Esophagus muscularis mucosa (tissue), 3 donors: Measurements from ENCODE around the gene PTBP2.

Source experiments
- POLR2A ChIP-seq: fragments of 450-650 bp; IDR thresholded peaks from one replicate; pipeline ENCODE4 v1.6.1; 2017; ENCODE audit warnings: antibody characterized with exemption, moderate library complexity, mild to moderate bottlenecking, low read depth
- POLR2AphosphoS5 ChIP-seq, 2 donors: sonication (generic); formaldehyde crosslinking; IDR thresholded peaks; one replicate each; pipeline ENCODE4 v1.6.1; 2017; ENCODE audit warnings: antibody characterized with exemption in 2 of 2
- TF ChIP-seq, protein P1 (sequence below), 3 experiments: fragments of 200-600 bp in 2 of 3; fragments of 450-650 bp in 1 of 3; sonication (generic) in 2 of 3; IDR thresholded peaks; one replicate each; pipeline ENCODE4 v1.5.1; 2017 to 2019; ENCODE audit warnings: antibody characterized with exemption in 3 of 3, mild to moderate bottlenecking in 2 of 3, moderate library complexity in 1 of 3

GRCh38 chr1:96792220-96792619, 70.6 kb downstream of the PTBP2 start:
- TF ChIP-seq POLR2AphosphoS5 (IDR thresholded peaks at IDR 0.05) = no peak
- TF ChIP-seq, protein P1, sequence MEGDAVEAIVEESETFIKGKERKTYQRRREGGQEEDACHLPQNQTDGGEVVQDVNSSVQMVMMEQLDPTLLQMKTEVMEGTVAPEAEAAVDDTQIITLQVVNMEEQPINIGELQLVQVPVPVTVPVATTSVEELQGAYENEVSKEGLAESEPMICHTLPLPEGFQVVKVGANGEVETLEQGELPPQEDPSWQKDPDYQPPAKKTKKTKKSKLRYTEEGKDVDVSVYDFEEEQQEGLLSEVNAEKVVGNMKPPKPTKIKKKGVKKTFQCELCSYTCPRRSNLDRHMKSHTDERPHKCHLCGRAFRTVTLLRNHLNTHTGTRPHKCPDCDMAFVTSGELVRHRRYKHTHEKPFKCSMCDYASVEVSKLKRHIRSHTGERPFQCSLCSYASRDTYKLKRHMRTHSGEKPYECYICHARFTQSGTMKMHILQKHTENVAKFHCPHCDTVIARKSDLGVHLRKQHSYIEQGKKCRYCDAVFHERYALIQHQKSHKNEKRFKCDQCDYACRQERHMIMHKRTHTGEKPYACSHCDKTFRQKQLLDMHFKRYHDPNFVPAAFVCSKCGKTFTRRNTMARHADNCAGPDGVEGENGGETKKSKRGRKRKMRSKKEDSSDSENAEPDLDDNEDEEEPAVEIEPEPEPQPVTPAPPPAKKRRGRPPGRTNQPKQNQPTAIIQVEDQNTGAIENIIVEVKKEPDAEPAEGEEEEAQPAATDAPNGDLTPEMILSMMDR (IDR thresholded peaks at IDR 0.05) = no peak
- no peak for TF ChIP-seq POLR2A
